NOMO-1 treated with dmso at 0.1 percent for 144 hours (cell line): ENCODE results near the gene ADGRL3.

Experiments used
- DNase-seq: peaks from one replicate; lab custom pipeline; 2025; ENCODE audit not compliant: unreplicated experiment; lab: John Stamatoyannopoulos, UW

Gene ADGRL3

GRCh38 chr4:61853041-61853440, 652.9 kb downstream of the ADGRL3 start:
- DNase-seq: no peak

GRCh38 chr4:61860376-61860775, 660.2 kb downstream of the ADGRL3 start:
- DNase-seq: no peak

- DNase-seq: no peak
Observed at GRCh38 chr4:61864286-61864685, 664.2 kb downstream of the ADGRL3 start.

DNA sequence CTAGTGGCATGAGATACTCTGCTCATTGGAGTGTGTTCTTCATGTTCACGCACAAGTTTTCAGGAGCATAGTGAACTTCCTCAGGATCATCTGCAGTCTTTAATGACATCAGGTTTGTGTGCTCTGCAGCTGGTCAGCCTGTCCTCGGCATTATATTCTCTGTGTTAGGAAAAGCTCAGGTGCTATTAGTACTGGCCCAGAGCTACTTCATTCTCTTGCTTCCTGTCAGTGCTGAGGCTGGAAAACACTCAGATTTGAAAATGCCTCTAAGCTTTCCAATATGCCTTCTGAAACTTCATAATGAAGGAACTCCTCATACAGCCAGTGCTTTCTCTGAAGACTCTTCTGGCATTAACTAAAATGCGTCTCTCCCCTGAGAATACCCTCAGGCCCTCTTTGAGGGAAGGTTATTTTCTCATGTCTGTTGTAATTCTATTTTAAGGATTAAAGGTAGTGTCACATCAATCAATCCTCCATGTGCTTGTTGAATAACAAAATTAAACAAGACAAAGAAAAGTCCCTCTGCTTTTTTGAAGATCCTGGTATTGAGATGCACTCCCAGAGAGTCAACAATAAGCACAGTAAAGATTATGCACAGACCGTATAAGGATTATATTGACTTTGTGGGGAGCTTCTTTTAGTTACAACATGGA, 666.4 kb downstream of the ADGRL3 start:
- no peak for DNase-seq

DNA sequence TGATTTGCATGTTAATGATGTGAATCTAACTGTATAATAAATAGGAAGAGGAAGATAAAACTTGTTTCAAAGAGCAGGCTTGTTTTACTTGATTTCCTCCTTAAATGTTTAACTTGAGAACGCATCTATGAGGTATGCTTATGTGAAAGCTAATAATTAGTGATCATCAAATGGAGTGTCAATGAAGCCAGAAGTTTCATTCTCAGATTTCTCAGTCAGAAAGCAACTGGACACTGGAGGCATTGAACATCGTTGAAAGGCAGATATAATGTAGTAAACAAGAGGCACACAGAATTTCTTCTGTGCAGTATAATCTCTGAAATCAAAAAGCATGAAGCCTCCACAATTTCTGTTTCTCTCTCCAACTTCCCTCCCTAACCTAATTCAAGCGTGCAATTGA, 672.9 kb downstream of the ADGRL3 start:
- no peak for DNase-seq

DNA sequence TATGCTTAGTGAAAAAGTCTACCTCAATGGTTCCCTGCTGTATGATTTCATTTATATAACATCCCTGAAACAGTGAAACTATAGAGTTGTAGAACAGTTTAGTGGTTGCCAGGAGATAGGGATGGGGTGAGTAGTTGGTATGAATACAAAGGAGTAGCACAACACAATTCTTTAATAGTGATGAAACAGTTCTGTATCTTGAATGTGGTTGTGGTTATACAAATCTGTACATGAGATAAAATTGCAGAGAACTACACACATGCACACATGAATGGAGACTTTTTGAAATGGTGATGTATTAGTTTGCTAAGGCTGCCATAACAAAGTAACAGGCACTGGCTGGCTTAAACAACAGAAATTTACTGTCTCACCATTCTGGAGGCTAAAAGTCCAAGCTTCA, 677.1 kb downstream of the ADGRL3 start:
- DNase-seq: no peak

DNA sequence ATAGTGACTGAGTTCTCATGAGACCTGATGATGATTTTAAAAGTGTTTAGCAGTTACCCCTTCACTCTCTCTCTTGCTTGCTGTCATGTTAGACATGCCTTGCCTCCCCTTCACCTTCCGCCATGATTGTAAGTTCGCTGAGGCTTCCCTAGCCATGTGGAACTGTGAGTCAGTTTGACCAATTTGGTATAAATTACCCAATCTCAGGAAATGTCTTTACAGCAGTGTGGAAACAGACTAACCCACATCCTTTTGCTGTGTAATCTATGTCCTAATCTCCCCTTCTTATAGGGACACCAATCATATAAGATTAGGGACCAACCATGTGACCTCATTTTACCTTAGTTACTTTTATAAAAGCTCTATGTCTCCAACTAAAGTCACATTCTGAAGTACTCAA, 677.8 kb downstream of the ADGRL3 start:
- DNase-seq: peak; percentile 67

DNA sequence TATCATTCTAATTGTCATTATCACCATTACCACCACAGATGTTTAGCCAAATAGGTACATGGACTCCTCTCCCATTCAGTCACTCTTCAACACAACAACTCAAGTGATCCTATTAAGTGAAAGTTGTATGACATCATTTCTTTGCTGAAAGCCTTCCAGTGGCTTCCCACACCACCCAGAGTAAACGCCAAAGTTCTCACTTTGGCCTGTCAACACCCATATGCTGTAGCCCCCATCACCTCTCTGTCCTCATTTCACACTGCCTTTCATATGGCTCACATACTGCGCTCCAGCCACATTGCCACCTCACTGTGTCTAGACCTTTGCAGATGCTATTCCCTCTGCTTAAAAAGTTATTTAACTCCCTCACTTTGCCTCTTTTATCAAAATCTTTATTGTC, 682.3 kb downstream of the ADGRL3 start:
- DNase-seq: no peak

GRCh38 chr4:61886131-61886530, 686.0 kb downstream of the ADGRL3 start:
- DNase-seq: peak; percentile 3

DNA sequence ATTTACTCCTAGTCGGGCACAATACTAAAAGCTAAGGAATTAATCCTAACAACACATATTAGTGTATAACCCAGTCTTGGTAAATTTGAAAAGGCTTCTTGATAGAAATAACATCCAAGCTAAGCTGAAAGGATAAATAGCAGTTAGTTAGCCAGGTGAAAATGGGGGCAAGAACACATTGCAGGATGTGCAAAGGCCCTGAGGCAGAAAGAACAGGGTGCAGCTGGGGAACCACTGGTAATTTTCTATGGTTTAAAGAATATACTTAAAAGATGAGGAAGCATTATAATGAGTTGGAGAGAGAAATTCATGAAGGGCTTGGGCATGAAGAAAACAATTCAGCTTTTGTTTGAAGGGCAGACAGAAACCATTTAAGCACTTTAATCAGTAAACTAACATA, 689.0 kb downstream of the ADGRL3 start:
- no peak for DNase-seq

GRCh38 chr4:61890321-61890720, 690.2 kb downstream of the ADGRL3 start:
- DNase-seq: no peak

DNA sequence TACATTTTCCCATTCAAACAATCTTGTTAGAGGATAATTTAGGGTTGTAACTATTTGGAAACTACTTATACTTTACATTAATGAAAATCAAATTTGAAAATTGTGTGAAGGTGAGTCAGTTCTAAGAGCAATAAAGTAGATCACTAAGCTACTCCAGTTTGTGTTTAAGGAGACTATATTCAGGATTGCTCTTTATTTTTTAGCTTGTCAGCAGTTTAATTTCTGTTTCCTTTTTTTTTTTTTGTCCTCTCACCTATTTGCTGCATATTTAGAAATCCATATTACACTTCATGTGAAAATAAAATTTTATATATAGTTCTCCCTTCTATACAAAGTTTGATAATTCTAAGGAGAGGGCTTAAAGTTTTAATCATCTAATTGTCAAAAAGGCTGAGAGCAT, 691.8 kb downstream of the ADGRL3 start:
- no peak for DNase-seq

DNA sequence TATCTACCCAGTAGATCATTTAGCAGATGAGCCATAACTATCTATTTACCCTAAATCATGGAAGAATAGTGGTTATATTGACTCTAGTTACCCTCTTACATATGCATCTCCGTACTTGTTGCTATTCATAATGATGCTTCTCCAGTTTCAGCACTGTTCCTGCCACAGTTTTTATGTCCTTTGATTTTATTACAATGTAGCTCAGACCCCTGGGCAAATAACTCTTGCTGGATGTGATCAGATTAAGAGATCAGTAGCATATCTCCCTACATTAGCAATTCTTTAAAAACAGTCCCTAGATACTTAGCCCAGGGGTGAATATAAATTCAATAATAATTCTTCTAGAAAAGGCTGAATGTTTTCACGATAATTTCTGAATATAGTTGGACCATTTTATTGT, 696.5 kb downstream of the ADGRL3 start:
- DNase-seq: no peak

GRCh38 chr4:61909031-61909430, 708.9 kb downstream of the ADGRL3 start:
- no peak for DNase-seq

GRCh38 chr4:61911313-61911756, 711.2 kb downstream of the ADGRL3 start:
- no peak for DNase-seq

- no peak for DNase-seq
Observed at GRCh38 chr4:61913619-61914018, 713.5 kb downstream of the ADGRL3 start.

DNA sequence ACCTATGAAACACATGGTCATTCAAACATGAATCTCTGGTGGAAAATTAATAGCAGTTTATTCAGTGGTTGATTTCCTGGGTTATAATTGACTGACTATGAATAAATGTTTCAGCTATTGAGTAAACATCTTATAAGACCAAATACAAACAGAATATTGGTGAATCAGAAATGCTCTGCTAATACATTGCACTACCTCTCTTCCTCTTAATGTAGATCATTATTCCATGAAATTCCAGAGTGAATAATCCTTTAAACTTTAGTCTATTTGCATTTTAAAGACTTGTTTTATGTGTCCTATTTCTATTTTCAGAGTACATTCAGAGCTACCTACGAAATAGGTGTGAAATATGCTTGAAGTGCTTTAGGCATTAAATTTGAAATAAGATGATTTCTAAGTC, 715.4 kb downstream of the ADGRL3 start:
- DNase-seq: no peak

- DNase-seq: no peak
Observed at GRCh38 chr4:61918507-61918906, 718.4 kb downstream of the ADGRL3 start.

DNA sequence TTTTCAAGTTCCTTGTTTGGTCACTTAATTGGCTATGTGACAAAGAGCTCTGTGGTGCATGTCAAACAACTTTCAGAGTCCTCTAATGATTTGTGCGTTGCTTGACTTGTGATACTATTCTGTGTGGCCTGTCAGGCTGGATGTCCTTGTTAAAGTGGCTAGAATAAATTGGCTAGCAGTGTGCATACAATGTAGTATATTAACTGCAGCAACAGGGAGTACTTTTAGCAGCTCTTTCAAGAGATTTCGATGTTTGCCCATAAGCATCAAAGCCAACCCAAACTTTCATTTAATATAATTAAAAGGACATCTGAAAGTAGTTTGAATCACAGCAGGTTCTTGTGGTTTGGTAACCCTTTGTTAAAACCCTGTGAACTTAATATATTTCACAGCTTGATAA, 718.9 kb downstream of the ADGRL3 start:
- DNase-seq: no peak

DNA sequence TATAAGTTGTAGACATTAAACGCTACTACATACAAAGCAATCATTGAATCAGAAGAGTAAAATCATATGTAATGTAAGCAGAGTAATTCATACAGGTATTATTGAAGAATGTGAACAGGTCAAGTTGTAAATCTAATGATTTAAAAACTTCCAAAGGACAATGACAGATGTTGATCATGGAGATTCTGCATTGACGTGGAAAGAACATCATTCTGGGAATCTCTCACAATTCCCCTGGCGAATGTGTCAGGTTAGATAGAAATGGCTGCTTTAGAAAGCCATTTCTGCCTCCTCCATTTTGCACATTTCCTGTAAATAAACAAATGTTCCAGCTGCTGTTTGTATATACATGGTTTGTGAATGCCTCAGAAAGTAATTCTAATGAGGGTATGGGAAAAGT, 719.4 kb downstream of the ADGRL3 start:
- no peak for DNase-seq

DNA sequence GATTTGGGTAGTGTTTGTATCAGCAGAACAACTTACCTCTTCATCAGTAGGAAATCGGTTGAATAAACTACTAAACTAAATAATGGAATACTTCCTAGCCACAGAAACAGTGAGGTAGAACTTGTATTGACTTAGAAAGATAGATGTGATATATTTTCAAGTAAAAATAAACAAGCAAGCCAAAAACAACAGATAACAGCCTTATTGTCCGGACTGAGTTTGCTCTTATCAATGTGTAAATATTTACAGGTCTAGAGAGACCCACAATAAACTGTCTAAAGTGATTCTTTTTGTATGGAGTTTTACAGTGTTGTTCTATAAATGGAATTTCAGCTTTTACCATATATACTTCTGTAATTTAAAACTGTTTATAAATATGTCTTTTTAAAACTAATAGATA, 721.8 kb downstream of the ADGRL3 start:
- DNase-seq: no peak

- no peak for DNase-seq
Observed at GRCh38 chr4:61922766-61923165, 722.6 kb downstream of the ADGRL3 start.

DNA sequence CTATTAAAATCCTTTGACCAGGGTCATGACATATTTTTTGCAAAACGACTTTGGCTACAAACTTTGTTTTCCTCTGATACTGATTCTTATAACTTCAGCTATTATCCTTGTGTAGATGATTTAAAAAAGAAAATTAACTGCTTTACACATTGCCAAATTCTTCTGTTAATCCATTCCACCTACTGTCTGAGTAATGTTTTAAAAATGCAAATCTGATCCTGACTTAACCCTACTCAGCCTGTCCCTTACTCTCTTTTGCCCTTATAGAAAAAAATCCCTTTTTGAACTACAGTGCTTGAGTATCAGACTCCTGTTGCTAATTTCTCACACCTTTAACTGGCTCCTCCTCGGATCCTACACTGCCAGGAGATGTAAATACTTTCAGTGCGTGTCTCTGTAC, 723.1 kb downstream of the ADGRL3 start:
- DNase-seq: no peak

- DNase-seq: no peak
Observed at GRCh38 chr4:61924131-61924530, 724.0 kb downstream of the ADGRL3 start.
